ENCODE measurements around the gene CAPN12.
"Not testable (repeated sequence)": the region's sequence is repeated elsewhere in the genome, so short reads cannot be mapped to it uniquely, and the experiment has no call there.

- TF ChIP-seq CTCF (conservative IDR thresholded peaks at IDR 0.05 in 1 of 2, IDR thresholded peaks at IDR 0.05 in 1 of 2; ENCODE audit: extremely low read depth in 1 of 2, insufficient read depth in 1 of 2, low read depth in 1 of 2, low read length in 2 of 2); EZH2 (IDR thresholded peaks at IDR 0.05; ENCODE audit: borderline replicate concordance, low read length): not testable (repeated sequence)
Observed at GRCh38 chr19:38786061-38786460, 41.8 kb upstream of the CAPN12 start.

All from mammary epithelial cell (primary cell).